IgD-negative memory B cell (primary cell): ENCODE measurements around the gene TMEM86B. TPM values are rescaled to one million over a fixed set of nuclear protein-coding genes. Genes with fewer than 3 reads are reported as not detected.

Experiments
- H3K27ac Mint-ChIP-seq, 3 donors: one replicate each; pipeline ENCODE4 v1.8.0; 2020 to 2022; ENCODE audit warnings: mild to moderate bottlenecking in 3 of 3, mixed read lengths in 3 of 3, moderate library complexity in 1 of 3
- H3K27me3 Mint-ChIP-seq: one replicate; pipeline ENCODE4 v1.8.0; 2021; ENCODE audit warnings: mixed read lengths
- H3K36me3 Mint-ChIP-seq: one replicate; pipeline ENCODE4 v1.8.0; 2020; ENCODE audit warnings: mild to moderate bottlenecking, mixed read lengths
- H3K4me1 Mint-ChIP-seq, 3 donors: one replicate each; pipeline ENCODE4 v1.8.0; 2020 to 2022; ENCODE audit warnings: mixed read lengths in 3 of 3, mild to moderate bottlenecking in 1 of 3
- H3K4me3 Mint-ChIP-seq, 4 donors: one replicate each; pipeline ENCODE4 v1.8.0; 2020 to 2022; ENCODE audit warnings: mild to moderate bottlenecking in 4 of 4, mixed read lengths in 4 of 4, moderate library complexity in 3 of 4
- H3K9me3 Mint-ChIP-seq, 3 donors: one replicate each; pipeline ENCODE4 v1.8.0; 2020 to 2021; ENCODE audit warnings: mixed read lengths in 3 of 3, mild to moderate bottlenecking in 1 of 3
- polyA plus RNA-seq: library from polyadenylated mRNA; unstranded; fragments of 300-500 nt; fragmentation: Illumina TruSeq; gene quantifications from one replicate; pipeline ENCODE4 v1.2.3, GENCODE V29; 2021

Gene TMEM86B, protein sequence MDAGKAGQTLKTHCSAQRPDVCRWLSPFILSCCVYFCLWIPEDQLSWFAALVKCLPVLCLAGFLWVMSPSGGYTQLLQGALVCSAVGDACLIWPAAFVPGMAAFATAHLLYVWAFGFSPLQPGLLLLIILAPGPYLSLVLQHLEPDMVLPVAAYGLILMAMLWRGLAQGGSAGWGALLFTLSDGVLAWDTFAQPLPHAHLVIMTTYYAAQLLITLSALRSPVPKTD
- polyA plus RNA-seq: 1.4 TPM

- Mint-ChIP-seq H3K36me3 (peaks cover 4% of the 10 kb centered on the region), H3K27me3 (no peaks in the 10 kb centered on the region), H3K4me1 (peaks cover 0 to 5% (median 0%) of the 10 kb centered on the region in 3 donors), H3K9me3 (no peaks in the 10 kb centered on the region), H3K27ac (peak within 1 kb of the TSS in 2 of 3 donors; percentile 42 to 67), H3K4me3 (peak within 1 kb of the TSS in 1 of 4 donors; percentile 54)
Measured at GRCh38 chr19:55228403-55229031, at the start of gene TMEM86B. TSS of gene TMEM86B (minus strand) at chr19:55228763. CDS start at chr19:55228741, 22 bp downstream.

DNA sequence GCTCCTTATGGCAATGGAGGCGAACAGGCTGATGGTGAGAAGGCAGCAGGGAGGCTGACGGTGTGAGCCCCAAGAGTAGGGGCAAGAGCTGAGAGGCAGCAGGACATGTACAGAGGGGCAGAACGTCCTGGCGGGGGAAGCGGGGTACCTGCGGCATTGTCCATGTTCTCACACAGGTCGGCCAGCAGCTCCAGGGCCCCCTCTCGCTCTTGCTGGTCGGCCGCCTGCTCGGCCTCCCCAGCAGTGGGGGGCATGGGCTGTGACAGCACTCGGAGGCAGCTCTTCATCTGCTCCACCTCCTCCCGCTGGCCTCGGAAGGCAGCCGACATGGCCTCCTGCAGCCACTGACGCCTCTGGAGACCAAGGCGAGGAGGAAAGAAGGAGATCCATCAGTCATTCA, 48.9 kb upstream of the TMEM86B start:
- H3K4me1 Mint-ChIP-seq: peaks cover 33 to 49% (median 45%) of the 10 kb centered on the region in 3 donors
- H3K4me3 Mint-ChIP-seq: peak overlapping the region in 3 of 4 donors; percentile 51 to 78 (median 65)
- peaks cover 1% of the 10 kb centered on the region for H3K27me3 Mint-ChIP-seq

DNA sequence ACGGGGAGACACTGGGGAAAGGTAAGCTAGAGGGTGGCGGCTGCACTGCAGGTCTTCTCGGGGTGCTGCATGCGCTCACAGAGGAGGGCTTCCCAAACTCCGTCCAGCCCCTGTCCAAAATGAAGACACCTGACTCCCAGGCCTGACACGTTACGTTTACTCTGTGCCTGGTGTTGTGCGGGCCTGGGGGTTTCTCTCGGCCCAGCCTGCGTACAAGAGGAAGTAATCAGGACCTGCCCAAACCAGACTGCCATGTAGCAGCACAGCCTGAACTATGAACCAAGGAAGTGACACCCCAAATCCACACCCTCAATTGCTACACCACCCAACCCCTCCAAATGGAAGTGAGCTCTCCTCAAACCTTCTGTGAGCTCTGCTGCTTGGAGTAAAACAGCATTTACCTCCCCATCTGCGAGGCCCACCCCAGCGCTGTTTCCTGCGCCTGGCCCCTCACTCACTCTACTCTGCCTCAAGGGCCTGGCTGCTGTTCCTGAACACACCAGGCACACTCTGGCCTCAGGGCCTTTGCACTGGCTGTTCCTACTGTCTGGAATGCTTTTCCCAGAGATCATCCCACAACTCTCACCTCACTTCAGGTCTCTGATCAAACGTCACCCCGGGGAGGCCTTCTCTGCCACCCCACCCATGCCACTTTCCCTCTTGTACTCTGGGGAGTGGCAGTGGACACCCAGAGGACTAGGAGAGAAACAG, 48.3 kb upstream of the TMEM86B start:
- H3K27ac Mint-ChIP-seq: peak overlapping the region; percentile 84 to 98 (median 90)
- H3K4me3 Mint-ChIP-seq: peak overlapping the region; percentile 61 to 90 (median 77)
- H3K27me3 Mint-ChIP-seq: no peaks in the 10 kb centered on the region
- H3K9me3 Mint-ChIP-seq: no peaks in the 10 kb centered on the region
- peaks cover 33 to 53% (median 44%) of the 10 kb centered on the region in 3 donors for H3K4me1 Mint-ChIP-seq
- peaks cover 4% of the 10 kb centered on the region for H3K36me3 Mint-ChIP-seq

More for the DNA sequence above, 48.9 kb upstream of the TMEM86B start:
- H3K27ac Mint-ChIP-seq: peak overlapping the region; percentile 84 to 98 (median 90)
- H3K36me3 Mint-ChIP-seq: no peaks in the 10 kb centered on the region
- H3K9me3 Mint-ChIP-seq: no peaks in the 10 kb centered on the region

DNA sequence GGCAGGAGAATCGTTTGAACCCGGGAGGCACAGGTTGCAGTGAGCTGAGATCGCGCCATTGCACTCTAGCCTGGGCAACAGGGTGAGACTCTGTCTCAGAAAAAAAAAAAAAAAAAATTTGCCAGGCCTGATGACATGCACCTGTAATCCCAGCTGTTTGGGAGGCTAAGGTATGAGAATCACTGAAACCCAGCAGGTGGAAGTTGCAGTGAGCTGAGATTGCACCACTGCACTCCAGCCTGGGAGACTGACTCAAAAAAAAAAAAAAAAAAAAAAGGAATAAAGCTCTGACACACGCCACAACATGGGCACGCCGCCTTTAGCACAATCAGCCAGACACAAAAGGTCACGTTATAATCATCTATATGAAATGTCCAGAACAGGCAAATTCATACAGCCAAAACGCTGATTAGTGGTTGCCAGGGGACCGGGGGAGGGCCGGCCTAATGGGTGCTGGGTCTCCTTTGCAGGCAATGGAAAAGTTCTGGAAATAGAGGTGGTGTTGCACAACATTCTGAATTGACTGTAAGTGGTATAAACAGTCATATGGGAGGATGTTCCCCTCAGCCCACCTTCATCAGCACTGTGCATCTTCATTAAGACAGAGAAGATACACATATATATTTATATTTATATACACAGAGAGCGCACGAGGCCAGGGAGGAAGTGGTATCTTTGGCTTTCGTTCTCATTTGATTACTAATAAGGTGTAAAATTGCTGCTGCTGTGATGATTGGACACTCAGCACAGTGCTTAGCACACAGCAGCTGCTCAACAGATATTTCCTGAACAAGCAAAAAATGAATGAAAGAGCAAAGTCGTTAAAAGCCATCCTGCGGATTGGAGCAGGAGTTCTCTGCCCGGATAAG, 47.5 kb upstream of the TMEM86B start:
- H3K36me3 Mint-ChIP-seq: peaks cover 4% of the 10 kb centered on the region
- H3K4me1 Mint-ChIP-seq: peaks cover 28 to 47% (median 39%) of the 10 kb centered on the region in 3 donors
- peak overlapping the region; percentile 84 to 98 (median 90) for H3K27ac Mint-ChIP-seq
- no peaks in the 10 kb centered on the region for H3K27me3 Mint-ChIP-seq
- peak overlapping the region; percentile 61 to 90 (median 77) for H3K4me3 Mint-ChIP-seq
- H3K9me3 Mint-ChIP-seq: no peaks in the 10 kb centered on the region

GRCh38 chr19:55273978-55274707, 45.6 kb upstream of the TMEM86B start:
- no peak overlapping the region for H3K4me3 Mint-ChIP-seq
- H3K4me1 Mint-ChIP-seq: peaks cover 20 to 39% (median 26%) of the 10 kb centered on the region in 3 donors
- H3K27ac Mint-ChIP-seq: peak overlapping the region in 1 of 3 donors; percentile 19
- no peaks in the 10 kb centered on the region for H3K9me3 Mint-ChIP-seq
- H3K27me3 Mint-ChIP-seq: no peaks in the 10 kb centered on the region
- peaks cover 8% of the 10 kb centered on the region for H3K36me3 Mint-ChIP-seq

- peaks cover 8% of the 10 kb centered on the region for H3K36me3 Mint-ChIP-seq
- no peaks in the 10 kb centered on the region for H3K9me3 Mint-ChIP-seq
- no peak overlapping the region for H3K4me3 Mint-ChIP-seq
- H3K4me1 Mint-ChIP-seq: peaks cover 16 to 26% (median 21%) of the 10 kb centered on the region in 3 donors
- no peaks in the 10 kb centered on the region for H3K27me3 Mint-ChIP-seq
- peak overlapping the region in 1 of 3 donors; percentile 31 for H3K27ac Mint-ChIP-seq
Measured at GRCh38 chr19:55272142-55272541, 43.6 kb upstream of the TMEM86B start.

- Mint-ChIP-seq H3K27me3 (no peaks in the 10 kb centered on the region), H3K4me1 (peaks cover 9 to 13% (median 9%) of the 10 kb centered on the region in 3 donors), H3K36me3 (peaks cover 8% of the 10 kb centered on the region), H3K4me3 (peak overlapping the region in 2 of 4 donors; percentile 20 to 86), H3K9me3 (peaks cover 0 to 4% (median 2%) of the 10 kb centered on the region in 3 donors), H3K27ac (no peak overlapping the region)
Measured at GRCh38 chr19:55270172-55270942, 41.8 kb upstream of the TMEM86B start.

GRCh38 chr19:55269299-55269698, 40.7 kb upstream of the TMEM86B start:
- H3K36me3 Mint-ChIP-seq: peaks cover 8% of the 10 kb centered on the region
- H3K27ac Mint-ChIP-seq: no peak overlapping the region
- H3K4me1 Mint-ChIP-seq: peaks cover 4 to 13% (median 7%) of the 10 kb centered on the region in 3 donors
- H3K9me3 Mint-ChIP-seq: peaks cover 0 to 4% (median 2%) of the 10 kb centered on the region in 3 donors
- no peak overlapping the region for H3K4me3 Mint-ChIP-seq
- no peaks in the 10 kb centered on the region for H3K27me3 Mint-ChIP-seq

GRCh38 chr19:55266840-55267239, 38.3 kb upstream of the TMEM86B start:
- Mint-ChIP-seq H3K4me3 (no peak overlapping the region), H3K27me3 (no peaks in the 10 kb centered on the region), H3K27ac (no peak overlapping the region), H3K9me3 (peaks cover 0 to 4% (median 2%) of the 10 kb centered on the region in 3 donors), H3K36me3 (peaks cover 6% of the 10 kb centered on the region), H3K4me1 (peaks cover 7 to 16% (median 9%) of the 10 kb centered on the region in 3 donors)

DNA sequence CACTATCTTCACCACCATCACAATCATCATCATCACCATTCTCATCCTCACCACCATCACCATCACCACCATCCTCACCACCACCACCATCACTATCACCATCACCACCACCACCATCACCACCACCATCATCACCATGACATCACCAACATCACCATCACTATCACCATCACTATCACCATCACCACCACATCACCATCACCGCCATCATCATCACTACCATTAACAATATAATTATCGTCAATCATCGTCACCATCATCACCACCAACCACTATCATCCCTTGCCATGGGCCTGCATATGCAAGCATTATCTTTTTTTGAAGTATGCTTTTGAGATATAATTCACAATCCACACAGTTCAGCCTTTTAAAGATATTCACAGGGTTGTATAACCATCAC, 37.8 kb upstream of the TMEM86B start:
- H3K36me3 Mint-ChIP-seq: peaks cover 6% of the 10 kb centered on the region
- H3K4me1 Mint-ChIP-seq: peaks cover 7 to 16% (median 9%) of the 10 kb centered on the region in 3 donors
- peaks cover 0 to 4% (median 2%) of the 10 kb centered on the region in 3 donors for H3K9me3 Mint-ChIP-seq
- no peak overlapping the region for H3K4me3 Mint-ChIP-seq
- H3K27ac Mint-ChIP-seq: no peak overlapping the region
- H3K27me3 Mint-ChIP-seq: no peaks in the 10 kb centered on the region

GRCh38 chr19:55265723-55266386, 37.3 kb upstream of the TMEM86B start:
- peaks cover 0 to 4% (median 2%) of the 10 kb centered on the region in 3 donors for H3K9me3 Mint-ChIP-seq

GRCh38 chr19:55265173-55265572, 36.6 kb upstream of the TMEM86B start:
- H3K27ac Mint-ChIP-seq: no peak overlapping the region
- H3K9me3 Mint-ChIP-seq: peaks cover 0 to 4% (median 2%) of the 10 kb centered on the region in 3 donors
- H3K4me3 Mint-ChIP-seq: no peak overlapping the region
- H3K27me3 Mint-ChIP-seq: no peaks in the 10 kb centered on the region
- H3K4me1 Mint-ChIP-seq: peaks cover 9 to 12% (median 11%) of the 10 kb centered on the region in 3 donors
- H3K36me3 Mint-ChIP-seq: peaks cover 2% of the 10 kb centered on the region

More at GRCh38 chr19:55265723-55266386, 37.3 kb upstream of the TMEM86B start:
- Mint-ChIP-seq H3K36me3 (peaks cover 5% of the 10 kb centered on the region), H3K4me3 (no peak overlapping the region), H3K4me1 (peaks cover 7 to 15% (median 9%) of the 10 kb centered on the region in 3 donors), H3K27ac (no peak overlapping the region), H3K27me3 (no peaks in the 10 kb centered on the region)

DNA sequence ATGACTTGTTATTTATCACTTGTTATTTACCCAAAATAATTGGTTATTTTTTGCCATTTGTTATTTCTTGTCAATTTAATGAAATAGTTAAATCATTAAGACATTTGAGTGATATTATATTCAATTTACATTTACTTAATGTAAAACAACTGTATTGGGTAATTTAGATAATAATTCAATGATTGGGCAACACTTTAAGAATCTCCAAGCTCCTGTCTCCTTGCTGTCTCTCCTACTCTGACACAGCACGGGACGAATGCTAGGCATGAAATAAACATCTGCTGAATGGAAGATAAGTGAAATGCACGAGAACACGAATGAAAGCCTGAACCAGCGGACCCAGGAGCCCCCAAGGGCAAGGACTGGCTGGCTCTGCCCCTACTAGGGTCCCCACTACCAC, 36.0 kb upstream of the TMEM86B start:
- Mint-ChIP-seq H3K4me3 (no peak overlapping the region), H3K4me1 (peaks cover 11 to 14% (median 13%) of the 10 kb centered on the region in 3 donors), H3K27ac (no peak overlapping the region), H3K27me3 (no peaks in the 10 kb centered on the region), H3K9me3 (peaks cover 0 to 4% (median 2%) of the 10 kb centered on the region in 3 donors), H3K36me3 (peaks cover 2% of the 10 kb centered on the region)
